Parathyroid adenoma (tissue), 2 donors: ENCODE measurements around the gene C19orf73.

Experiments used
- H2AFZ ChIP-seq: fragments of 300-600 bp; sonication (generic); one replicate; pipeline ENCODE4 v1.7.0; 2017; ENCODE audit warnings: antibody characterized with exemption, mild to moderate bottlenecking
- H3K27ac ChIP-seq: fragments of 300-600 bp; sonication (generic); one replicate; pipeline ENCODE4 v1.7.0; 2017
- H3K27me3 ChIP-seq: fragments of 300-600 bp; sonication (generic); one replicate; pipeline ENCODE4 v1.7.0; 2017; ENCODE audit warnings: low read length; ENCODE audit not compliant: control insufficient read depth, insufficient read depth
- H3K36me3 ChIP-seq: fragments of 300-600 bp; sonication (generic); one replicate; pipeline ENCODE4 v1.7.0; 2017; ENCODE audit warnings: low read length; ENCODE audit not compliant: control insufficient read depth, insufficient read depth
- H3K4me1 ChIP-seq: fragments of 300-600 bp; sonication (generic); one replicate; pipeline ENCODE4 v1.7.0; 2017; ENCODE audit warnings: control low read depth
- H3K4me2 ChIP-seq: fragments of 300-600 bp; sonication (generic); one replicate; pipeline ENCODE4 v1.7.0; 2017; ENCODE audit warnings: low read length
- H3K4me3 ChIP-seq: fragments of 300-600 bp; sonication (generic); one replicate; pipeline ENCODE4 v1.7.0; 2017; ENCODE audit warnings: low read depth, low read length
- H3K79me2 ChIP-seq: fragments of 300-600 bp; sonication (generic); one replicate; pipeline ENCODE4 v1.7.0; 2017; ENCODE audit warnings: control low read depth
- H3K9ac ChIP-seq: fragments of 300-600 bp; sonication (generic); one replicate; pipeline ENCODE4 v1.7.0; 2017; ENCODE audit warnings: mild to moderate bottlenecking
- H3K9me3 ChIP-seq: fragments of 300-600 bp; sonication (generic); one replicate; pipeline ENCODE4 v1.7.0; 2017; ENCODE audit warnings: low read length; ENCODE audit not compliant: control insufficient read depth
- CTCF ChIP-seq: fragments of 300-600 bp; sonication (generic); IDR thresholded peaks from one replicate; pipeline ENCODE4 v1.7.0; 2017; ENCODE audit warnings: antibody characterized with exemption, mild to moderate bottlenecking
- donor health status: primary hyperparathyroidism.

The C19orf73 gene

GRCh38 chr19:49085020-49085867 lies 33.7 kb downstream of the C19orf73 start, which contains the start of gene SNRNP70:
Gene SNRNP70, plus strand, starts transcription at chr19:49085451. Its CDS starts 964 bp downstream, at chr19:49086415.
- Histone ChIP-seq H3K9me3 (no peaks in the 10 kb centered on the region), H3K4me2 (peak within 1 kb of the TSS; percentile 90), H3K4me3 (peak within 1 kb of the TSS; percentile 81), H3K79me2 (peaks cover 38% of the 10 kb centered on the region), H3K27ac (peak within 1 kb of the TSS; percentile 88), H3K4me1 (peaks cover 11% of the 10 kb centered on the region), H3K9ac (peak within 1 kb of the TSS; percentile 49), H2AFZ (peak within 1 kb of the TSS; percentile 100), H3K36me3 (no peaks in the 10 kb centered on the region), H3K27me3 (no peaks in the 10 kb centered on the region)
- no peak for TF ChIP-seq CTCF

- no peaks in the 10 kb centered on the region for H3K27me3 ChIP-seq
- no peak overlapping the region for H3K9ac ChIP-seq
- peaks cover 11% of the 10 kb centered on the region for H3K4me1 ChIP-seq
- peak overlapping the region; percentile 81 for H3K4me3 ChIP-seq
- TF ChIP-seq CTCF = no peak
- no peaks in the 10 kb centered on the region for H3K9me3 ChIP-seq
- H3K4me2 ChIP-seq = peak overlapping the region; percentile 90
- peak overlapping the region; percentile 88 for H3K27ac ChIP-seq
- peaks cover 33% of the 10 kb centered on the region for H3K79me2 ChIP-seq
- peak overlapping the region; percentile 100 for H2AFZ ChIP-seq
- H3K36me3 ChIP-seq = no peaks in the 10 kb centered on the region
These were observed 34.5 kb downstream of the C19orf73 start for GRCh38 chr19:49084206-49085019.

GRCh38 chr19:49081273-49081672 lies 37.7 kb downstream of the C19orf73 start:
- Histone ChIP-seq H3K79me2 (peaks cover 9% of the 10 kb centered on the region), H3K27ac (no peak overlapping the region), H3K27me3 (no peaks in the 10 kb centered on the region), H3K9me3 (no peaks in the 10 kb centered on the region), H3K9ac (no peak overlapping the region), H3K36me3 (no peaks in the 10 kb centered on the region), H3K4me3 (no peak overlapping the region), H3K4me1 (peaks cover 3% of the 10 kb centered on the region), H2AFZ (no peak overlapping the region), H3K4me2 (no peak overlapping the region)
- TF ChIP-seq CTCF = no peak

- Histone ChIP-seq H2AFZ (no peak overlapping the region), H3K9me3 (no peaks in the 10 kb centered on the region), H3K9ac (no peak overlapping the region), H3K4me3 (no peak overlapping the region), H3K27ac (no peak overlapping the region), H3K27me3 (no peaks in the 10 kb centered on the region), H3K79me2 (peaks cover under 1% of the 10 kb centered on the region), H3K4me1 (peaks cover 3% of the 10 kb centered on the region), H3K4me2 (no peak overlapping the region), H3K36me3 (no peaks in the 10 kb centered on the region)
- no peak for TF ChIP-seq CTCF
These were observed 38.6 kb downstream of the C19orf73 start for GRCh38 chr19:49080392-49080791.
